ENCODE data around the gene KAT2A.
"Not testable (repeated sequence)": the region's sequence is repeated elsewhere in the genome, so short reads cannot be mapped to it uniquely, and the experiment has no call there.

KAT2A gene

GRCh38 chr17:42120770-42121769 lies at the start of gene KAT2A:
Gene KAT2A, minus strand, starts transcription at chr17:42121367. Its CDS starts 63 bp downstream, at chr17:42121304.
- DNase-seq (ENCODE audit: low read depth in 2 of 3, low spot score in 2 of 3): peak; percentile 35 to 62 (median 55)

DNA sequence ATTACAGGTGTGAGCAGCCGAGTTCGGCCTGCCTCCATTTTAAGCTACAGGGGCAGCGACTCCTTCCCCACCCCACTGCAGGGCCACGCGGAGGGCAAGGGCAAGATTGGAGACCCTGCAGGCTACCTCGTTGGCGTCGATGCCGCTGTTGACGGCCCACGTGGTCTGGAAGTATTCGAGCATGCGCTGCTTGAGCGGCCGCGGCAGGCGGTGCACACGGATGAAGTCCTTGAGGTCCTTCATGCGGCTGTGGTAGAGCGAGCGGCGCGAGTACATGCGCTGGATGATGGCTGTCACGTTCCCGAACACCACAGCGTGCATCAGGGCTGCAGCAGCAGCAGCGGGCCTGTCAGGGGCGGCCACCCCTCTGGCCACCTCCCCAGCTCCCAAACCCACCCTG lies 48.2 kb upstream of the KAT2A start:
- no peak for DNase-seq (ENCODE audit: low read depth in 2 of 3, low spot score in 2 of 3)

GRCh38 chr17:42167807-42168206 lies 46.6 kb upstream of the KAT2A start:
- no peak for DNase-seq (ENCODE audit: low read depth in 2 of 3, low spot score in 2 of 3)

GRCh38 chr17:42166196-42166763 lies 45.1 kb upstream of the KAT2A start:
- no peak for DNase-seq (ENCODE audit: low read depth in 2 of 3, low spot score in 2 of 3)

DNA sequence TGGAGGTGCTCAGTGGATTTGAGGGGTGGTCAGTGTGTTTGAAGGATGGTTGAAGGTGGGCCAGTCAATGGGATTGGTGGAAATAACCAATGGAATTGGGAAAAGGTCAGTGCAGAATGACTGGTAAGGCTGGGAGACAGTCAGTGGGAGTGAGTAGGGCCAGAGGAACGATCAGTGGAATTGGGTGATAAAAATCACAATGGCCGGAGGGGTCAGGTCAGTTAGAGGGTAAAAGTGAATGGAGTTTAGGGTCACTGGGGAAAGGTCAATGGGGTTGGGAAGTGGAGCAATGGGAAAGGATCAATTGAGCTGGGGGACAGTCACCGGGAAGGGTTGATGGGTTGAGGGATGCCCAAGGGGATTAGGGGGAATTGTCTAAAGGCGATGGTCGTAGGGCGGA lies 44.6 kb upstream of the KAT2A start:
- no peak for DNase-seq (ENCODE audit: low read depth in 2 of 3, low spot score in 2 of 3)

DNA sequence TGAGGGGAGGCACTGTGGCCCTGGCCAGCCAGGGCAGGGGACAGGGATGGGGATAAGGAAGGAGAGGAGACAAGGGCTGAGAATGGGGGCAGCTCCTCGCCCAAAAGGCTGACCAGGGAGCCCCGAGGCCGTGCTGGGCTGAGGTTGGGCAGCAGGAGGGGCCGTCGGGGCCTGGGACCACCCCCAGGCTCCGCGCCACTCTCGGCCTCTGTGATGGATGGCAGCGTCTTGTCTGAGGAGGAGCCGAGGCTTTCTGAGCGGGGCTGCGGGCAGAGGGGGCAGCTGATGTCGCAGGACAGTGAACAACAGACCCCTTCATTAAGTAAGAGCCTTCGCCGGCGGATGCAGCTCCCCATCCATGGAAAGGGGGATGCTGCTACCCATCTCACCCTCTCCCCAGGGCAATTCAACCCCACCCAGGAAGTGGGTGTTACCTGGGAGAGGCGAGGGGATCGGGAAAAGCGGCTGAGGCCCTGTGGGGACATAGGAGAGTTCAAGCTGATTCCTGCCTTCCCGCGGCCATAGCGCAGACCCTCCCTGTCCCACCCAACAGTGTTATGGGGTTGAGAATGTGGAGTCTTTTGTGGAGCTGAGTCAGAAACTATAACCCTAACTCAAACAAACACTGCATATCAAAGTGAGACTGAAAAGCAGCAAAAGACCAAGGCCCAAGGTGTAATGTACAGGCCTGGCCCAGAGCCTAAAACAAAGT lies 42.7 kb upstream of the KAT2A start:
- no peak for DNase-seq (ENCODE audit: low read depth in 2 of 3, low spot score in 2 of 3)

DNA sequence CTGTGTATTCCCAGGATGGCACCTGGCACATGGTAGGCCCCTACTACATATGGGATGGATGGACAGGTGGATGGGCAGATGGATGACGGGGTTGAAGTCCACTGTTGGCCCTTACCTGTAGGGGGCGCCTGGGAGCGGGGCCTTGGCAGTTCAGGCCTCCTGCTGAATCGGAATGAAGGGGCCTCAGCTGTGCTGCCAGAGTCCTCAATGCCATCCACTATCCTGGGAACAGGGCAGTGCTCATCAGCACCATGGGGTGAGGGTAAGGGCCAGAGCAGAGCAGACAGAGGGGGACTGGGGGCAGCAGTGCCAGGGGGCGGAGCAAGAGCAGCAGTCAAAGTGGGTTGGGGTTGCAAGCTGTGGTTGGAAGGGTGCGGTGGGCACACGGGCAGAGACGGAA lies 41.9 kb upstream of the KAT2A start:
- DNase-seq (ENCODE audit: low read depth in 2 of 3, low spot score in 2 of 3): peak in 2 of 3 experiments; percentile 41 to 51

- no peak for DNase-seq (ENCODE audit: low read depth in 2 of 3, low spot score in 2 of 3)
Observed at GRCh38 chr17:42160531-42160910, 39.4 kb upstream of the KAT2A start.

DNA sequence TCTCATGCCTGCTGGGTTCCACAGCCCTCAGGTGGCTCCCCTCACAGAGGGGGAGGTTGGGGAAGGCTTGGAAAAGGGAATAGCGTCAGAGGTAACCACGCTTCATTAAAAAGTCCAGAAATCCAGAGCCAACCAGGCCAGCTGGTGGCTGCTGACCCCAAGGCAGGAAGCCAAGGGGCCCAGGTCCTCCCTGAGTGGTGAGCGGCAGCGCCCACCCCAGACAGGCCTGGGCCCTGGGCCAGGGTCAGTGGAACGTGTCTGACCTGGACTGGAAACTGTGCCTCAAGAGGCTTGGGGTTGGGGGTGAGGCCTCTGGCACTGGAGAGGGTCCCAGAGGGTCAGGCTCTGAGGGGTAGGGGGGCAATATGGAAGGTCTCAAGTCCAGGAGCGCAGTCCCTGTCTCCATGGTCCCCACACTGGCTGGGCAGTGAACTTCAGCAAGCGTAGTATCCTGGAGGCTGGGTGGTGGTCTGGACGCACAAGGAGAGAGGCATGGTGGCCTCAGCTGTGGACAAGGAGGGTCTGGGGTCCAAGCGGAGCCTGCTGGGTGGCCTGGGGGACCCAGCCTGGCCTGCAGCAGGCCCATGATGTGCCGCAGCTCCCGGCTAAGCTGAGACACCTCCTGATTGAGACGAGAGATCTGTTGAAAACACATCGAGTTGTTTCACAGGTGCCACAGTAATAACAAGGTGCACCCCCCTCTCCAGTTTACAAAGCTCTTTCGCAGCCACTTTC lies 38.8 kb upstream of the KAT2A start:
- DNase-seq (ENCODE audit: low read depth in 2 of 3, low spot score in 2 of 3): no peak

- DNase-seq (ENCODE audit: low read depth in 2 of 3, low spot score in 2 of 3): no peak
Observed at GRCh38 chr17:42155614-42156045, 34.5 kb upstream of the KAT2A start.

GRCh38 chr17:42153919-42154742 lies 33.0 kb upstream of the KAT2A start:
- no peak for DNase-seq (ENCODE audit: low read depth in 2 of 3, low spot score in 2 of 3)

GRCh38 chr17:42146911-42147607 lies 25.9 kb upstream of the KAT2A start:
- no peak for DNase-seq (ENCODE audit: low read depth in 2 of 3, low spot score in 2 of 3)

DNA sequence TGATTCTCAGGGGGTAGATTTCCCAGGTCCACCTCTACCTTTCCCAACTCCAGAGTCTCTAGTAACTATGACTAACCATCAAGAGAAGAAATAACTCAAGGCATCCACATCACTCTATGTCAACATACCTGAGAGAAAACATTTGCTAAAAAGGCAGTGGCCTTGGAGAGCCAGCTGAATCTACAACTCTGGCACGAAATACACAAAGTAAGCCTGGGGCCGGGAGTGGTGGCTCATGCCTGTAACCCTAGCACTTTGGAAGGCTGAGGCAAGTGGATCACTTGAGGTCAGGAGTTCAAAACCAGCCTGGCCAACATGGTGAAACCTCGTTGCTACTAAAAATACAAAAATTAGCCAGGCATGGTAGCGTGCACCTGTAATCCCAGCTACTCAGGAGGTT lies 22.0 kb upstream of the KAT2A start:
- DNase-seq (ENCODE audit: low read depth in 2 of 3, low spot score in 2 of 3): not testable (repeated sequence)

GRCh38 chr17:42142371-42142896 lies 21.3 kb upstream of the KAT2A start:
- no peak for DNase-seq (ENCODE audit: low read depth in 2 of 3, low spot score in 2 of 3)

- no peak for DNase-seq (ENCODE audit: low read depth in 2 of 3, low spot score in 2 of 3)
Observed at GRCh38 chr17:42141382-42141781, 20.2 kb upstream of the KAT2A start.

- DNase-seq (ENCODE audit: low read depth in 2 of 3, low spot score in 2 of 3): not testable (repeated sequence)
Observed at GRCh38 chr17:42140690-42141089, 19.5 kb upstream of the KAT2A start.

GRCh38 chr17:42138749-42139492 lies 17.8 kb upstream of the KAT2A start:
- DNase-seq (ENCODE audit: low read depth in 2 of 3, low spot score in 2 of 3): no peak

- no peak for DNase-seq (ENCODE audit: low read depth in 2 of 3, low spot score in 2 of 3)
Observed at GRCh38 chr17:42136654-42137051, 15.5 kb upstream of the KAT2A start.
